ENCODE measurements around the gene SLC8A1. TPM values are rescaled to one million over a fixed set of nuclear protein-coding genes. Genes with fewer than 3 reads are reported as not detected.

The SLC8A1 gene
- polyA plus RNA-seq, 3 donors, result 16.9 to 18.2 (median 18.0) TPM

DNA sequence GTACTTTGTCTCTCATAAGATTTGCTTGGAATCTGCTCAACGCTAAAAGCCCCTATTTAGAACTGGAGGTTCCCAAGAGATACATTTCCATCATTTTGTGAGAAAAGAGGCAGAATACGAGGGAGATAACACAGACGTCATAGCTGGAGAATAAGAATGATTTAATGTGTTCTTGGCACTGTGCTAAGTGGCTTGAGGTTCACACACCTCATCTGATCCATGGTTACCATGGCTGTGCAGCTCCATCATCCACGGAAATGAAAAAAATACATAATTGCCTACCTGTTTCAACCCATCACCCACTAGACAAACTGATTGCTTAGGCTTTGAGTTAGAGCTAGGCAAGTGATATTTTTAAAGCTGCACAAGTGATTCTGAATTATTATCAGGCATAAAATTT is 227.6 kb downstream of the SLC8A1 start:
- Histone ChIP-seq H3K4me1 (ENCODE audit: control insufficient read depth in 1 of 2, insufficient read depth in 2 of 2, low read length in 2 of 2) (peaks cover 11 to 17% of the 10 kb centered on the region in 2 donors), H3K4me2 (replicated peaks; ENCODE audit: extremely low read depth, low read length, poor library complexity, severe bottlenecking) (no peak overlapping the region), H2AFZ (ENCODE audit: insufficient read depth, low read depth, low read length, poor library complexity, severe bottlenecking) (no peak overlapping the region), H4K20me1 (ENCODE audit: insufficient read depth, low read length) (peaks cover 66% of the 10 kb centered on the region), H3K9me3 (replicated peaks in 1 of 2; ENCODE audit: control insufficient read depth in 1 of 2, insufficient read depth in 1 of 2, low read length in 2 of 2) (no peaks in the 10 kb centered on the region), H3K27me3 (ENCODE audit: control insufficient read depth in 2 of 2, insufficient read depth in 2 of 2, low read length in 2 of 2) (no peaks in the 10 kb centered on the region), H3K9ac (ENCODE audit: insufficient read depth, low read length, poor library complexity, severe bottlenecking) (no peak overlapping the region), H3K79me2 (ENCODE audit: insufficient read depth, low read length) (peaks cover 18% of the 10 kb centered on the region), H3K36me3 (replicated peaks in 1 of 2; ENCODE audit: control insufficient read depth in 1 of 2, insufficient read depth in 2 of 2, low read length in 2 of 2) (peaks cover 0 to 6% of the 10 kb centered on the region in 2 donors), H3K4me3 (replicated peaks in 1 of 3; ENCODE audit: low read depth in 2 of 3, low read length in 3 of 3) (no peak overlapping the region), H3K27ac (ENCODE audit: low read depth in 1 of 2, low read length in 2 of 2) (no peak overlapping the region)
- TF ChIP-seq, protein P1, sequence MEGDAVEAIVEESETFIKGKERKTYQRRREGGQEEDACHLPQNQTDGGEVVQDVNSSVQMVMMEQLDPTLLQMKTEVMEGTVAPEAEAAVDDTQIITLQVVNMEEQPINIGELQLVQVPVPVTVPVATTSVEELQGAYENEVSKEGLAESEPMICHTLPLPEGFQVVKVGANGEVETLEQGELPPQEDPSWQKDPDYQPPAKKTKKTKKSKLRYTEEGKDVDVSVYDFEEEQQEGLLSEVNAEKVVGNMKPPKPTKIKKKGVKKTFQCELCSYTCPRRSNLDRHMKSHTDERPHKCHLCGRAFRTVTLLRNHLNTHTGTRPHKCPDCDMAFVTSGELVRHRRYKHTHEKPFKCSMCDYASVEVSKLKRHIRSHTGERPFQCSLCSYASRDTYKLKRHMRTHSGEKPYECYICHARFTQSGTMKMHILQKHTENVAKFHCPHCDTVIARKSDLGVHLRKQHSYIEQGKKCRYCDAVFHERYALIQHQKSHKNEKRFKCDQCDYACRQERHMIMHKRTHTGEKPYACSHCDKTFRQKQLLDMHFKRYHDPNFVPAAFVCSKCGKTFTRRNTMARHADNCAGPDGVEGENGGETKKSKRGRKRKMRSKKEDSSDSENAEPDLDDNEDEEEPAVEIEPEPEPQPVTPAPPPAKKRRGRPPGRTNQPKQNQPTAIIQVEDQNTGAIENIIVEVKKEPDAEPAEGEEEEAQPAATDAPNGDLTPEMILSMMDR (IDR thresholded peaks at IDR 0.05), result no peak
- Mint-ChIP-seq H3K27me3 (ENCODE audit: low read depth in 3 of 3) (no peaks in the 10 kb centered on the region), H3K4me3 (no peak overlapping the region), H3K4me1 (peaks cover 42% of the 10 kb centered on the region), H3K9me3 (peaks cover 0 to 8% (median 5%) of the 10 kb centered on the region in 7 donors), H3K36me3 (peaks cover 4 to 8% of the 10 kb centered on the region in 2 donors), H3K27ac (no peak overlapping the region)
- WGBS (ENCODE audit: insufficient coverage), result 100% methylated on average over 1 of the region's 4 CpGs
- intact Hi-C loops (cut with micrococcal nuclease), result loop anchor here in 1 of 2 donors (5.0 kb wide), 1 partner anchor 147 kb away; no protein-coding TSS in a partner anchor
- DNase-seq, result no peak

GRCh38 chr2:40220177-40220925 is 231.5 kb downstream of the SLC8A1 start:
- peak; percentile 39 to 63 (median 51) for DNase-seq
- Histone ChIP-seq H3K4me1 (ENCODE audit: control insufficient read depth in 1 of 2, insufficient read depth in 2 of 2, low read length in 2 of 2) (peaks cover 11 to 23% of the 10 kb centered on the region in 2 donors), H3K9ac (ENCODE audit: insufficient read depth, low read length, poor library complexity, severe bottlenecking) (no peak overlapping the region), H3K27me3 (ENCODE audit: control insufficient read depth in 2 of 2, insufficient read depth in 2 of 2, low read length in 2 of 2) (no peaks in the 10 kb centered on the region), H2AFZ (ENCODE audit: insufficient read depth, low read depth, low read length, poor library complexity, severe bottlenecking) (no peak overlapping the region), H3K79me2 (ENCODE audit: insufficient read depth, low read length) (peaks cover 18% of the 10 kb centered on the region), H3K27ac (ENCODE audit: low read depth in 1 of 2, low read length in 2 of 2) (peak overlapping the region in 1 of 2 donors; percentile 20), H3K36me3 (replicated peaks in 1 of 2; ENCODE audit: control insufficient read depth in 1 of 2, insufficient read depth in 2 of 2, low read length in 2 of 2) (no peaks in the 10 kb centered on the region), H3K4me3 (replicated peaks in 1 of 3; ENCODE audit: low read depth in 2 of 3, low read length in 3 of 3) (no peak overlapping the region), H4K20me1 (ENCODE audit: insufficient read depth, low read length) (peaks cover 56% of the 10 kb centered on the region), H3K9me3 (replicated peaks in 1 of 2; ENCODE audit: control insufficient read depth in 1 of 2, insufficient read depth in 1 of 2, low read length in 2 of 2) (no peaks in the 10 kb centered on the region), H3K4me2 (replicated peaks; ENCODE audit: extremely low read depth, low read length, poor library complexity, severe bottlenecking) (peak overlapping the region; percentile 6)
- no peak overlapping the region for H3K4me3 Mint-ChIP-seq
- H3K9me3 Mint-ChIP-seq, result peaks cover 0 to 10% (median 6%) of the 10 kb centered on the region in 7 donors
- 60% methylated on average over 2 of the region's 4 CpGs for WGBS (ENCODE audit: insufficient coverage)
- H3K4me1 Mint-ChIP-seq, result peaks cover 41% of the 10 kb centered on the region
- H3K27ac Mint-ChIP-seq, result peak overlapping the region in 6 of 7 donors; percentile 25 to 81 (median 66)
- peaks cover 16 to 23% of the 10 kb centered on the region in 2 donors for H3K36me3 Mint-ChIP-seq
- H3K27me3 Mint-ChIP-seq (ENCODE audit: low read depth in 3 of 3), result no peaks in the 10 kb centered on the region
- intact Hi-C loops (cut with micrococcal nuclease), result loop anchor here in 1 of 2 donors (5.0 kb wide), 1 partner anchor 143 kb away; no protein-coding TSS in a partner anchor
- TF ChIP-seq, protein P1 (IDR thresholded peaks at IDR 0.05), result no peak

Measured in CD14-positive monocyte (primary cell).